NCI-H345 (cell line): Measurements from ENCODE around the gene PNKD.

Source experiments
- DNase-seq: peaks from one replicate; lab custom pipeline; 2025; lab: John Stamatoyannopoulos, UW

PNKD gene

GRCh38 chr2:218371983-218372350, 101.6 kb downstream of the PNKD start:
- DNase-seq: no peak

GRCh38 chr2:218374795-218375194, 104.5 kb downstream of the PNKD start:
- no peak for DNase-seq

DNA sequence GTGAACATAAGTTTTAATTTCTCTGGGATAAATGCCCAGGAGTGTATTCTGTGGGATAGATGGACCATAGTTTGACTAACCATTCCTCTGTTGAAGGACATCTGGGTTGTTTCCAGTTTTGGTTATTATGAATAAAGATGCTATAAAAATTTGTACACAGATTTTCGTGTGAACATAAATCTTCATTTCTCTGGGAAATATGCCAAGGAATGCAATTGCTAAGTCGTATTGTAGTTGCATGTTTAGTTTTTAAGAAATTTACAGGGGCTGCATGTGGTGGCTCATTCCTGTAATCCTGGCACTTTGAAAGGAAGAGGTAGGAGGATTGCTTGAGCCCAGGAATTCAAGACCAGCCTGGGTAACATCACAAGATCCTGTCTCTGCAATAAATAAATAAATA, 104.9 kb downstream of the PNKD start:
- DNase-seq: no peak

- DNase-seq: no peak
Measured at GRCh38 chr2:218378053-218378452, 107.7 kb downstream of the PNKD start.

DNA sequence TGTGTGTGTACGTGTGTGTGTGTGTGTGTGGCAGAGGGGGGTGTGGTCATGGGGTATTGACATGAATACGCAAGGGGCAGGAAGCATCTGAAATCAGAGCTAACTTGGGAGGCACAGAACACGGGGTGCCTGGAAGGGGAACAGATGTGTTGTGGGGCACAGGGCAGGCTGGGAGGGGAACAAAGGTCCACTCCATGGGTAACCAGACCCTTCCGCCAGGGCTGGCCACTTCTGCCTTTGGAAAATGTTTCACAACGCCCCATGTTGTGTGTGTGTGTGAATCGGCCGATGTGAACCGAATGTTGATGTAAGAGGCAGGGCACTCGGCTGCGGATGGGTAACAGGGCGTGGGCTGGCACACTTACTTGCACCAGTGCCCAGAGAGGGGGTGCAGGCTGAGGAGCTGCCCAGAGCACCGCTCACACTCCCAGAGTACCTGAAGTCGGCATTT, 111.6 kb downstream of the PNKD start, which contains the start of gene SLC11A1:
SLC11A1 (plus strand) TSS at position 358 of the 451 bp plus-strand sequence. CDS start 96 bp downstream, outside the sequence.
- no peak for DNase-seq

- no peak for DNase-seq
Measured at GRCh38 chr2:218382785-218383184, 112.5 kb downstream of the PNKD start.

GRCh38 chr2:218383892-218384519, 113.7 kb downstream of the PNKD start:
- DNase-seq: no peak

DNA sequence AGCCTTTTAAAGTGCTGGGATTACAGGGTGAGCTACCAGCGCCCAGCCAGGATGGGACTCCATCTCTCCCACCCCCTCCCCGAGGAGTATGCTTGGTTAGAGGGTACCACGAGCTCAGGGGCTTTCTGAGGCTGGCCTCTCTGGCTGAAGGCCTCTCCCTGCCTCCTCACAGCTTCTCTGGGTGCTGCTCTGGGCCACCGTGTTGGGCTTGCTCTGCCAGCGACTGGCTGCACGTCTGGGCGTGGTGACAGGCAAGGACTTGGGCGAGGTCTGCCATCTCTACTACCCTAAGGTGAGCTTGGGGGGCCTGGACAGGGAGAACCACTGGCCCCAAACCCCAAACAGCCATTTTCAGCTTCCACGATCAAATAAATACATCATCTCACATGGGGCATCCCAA, 114.7 kb downstream of the PNKD start:
- no peak for DNase-seq

DNA sequence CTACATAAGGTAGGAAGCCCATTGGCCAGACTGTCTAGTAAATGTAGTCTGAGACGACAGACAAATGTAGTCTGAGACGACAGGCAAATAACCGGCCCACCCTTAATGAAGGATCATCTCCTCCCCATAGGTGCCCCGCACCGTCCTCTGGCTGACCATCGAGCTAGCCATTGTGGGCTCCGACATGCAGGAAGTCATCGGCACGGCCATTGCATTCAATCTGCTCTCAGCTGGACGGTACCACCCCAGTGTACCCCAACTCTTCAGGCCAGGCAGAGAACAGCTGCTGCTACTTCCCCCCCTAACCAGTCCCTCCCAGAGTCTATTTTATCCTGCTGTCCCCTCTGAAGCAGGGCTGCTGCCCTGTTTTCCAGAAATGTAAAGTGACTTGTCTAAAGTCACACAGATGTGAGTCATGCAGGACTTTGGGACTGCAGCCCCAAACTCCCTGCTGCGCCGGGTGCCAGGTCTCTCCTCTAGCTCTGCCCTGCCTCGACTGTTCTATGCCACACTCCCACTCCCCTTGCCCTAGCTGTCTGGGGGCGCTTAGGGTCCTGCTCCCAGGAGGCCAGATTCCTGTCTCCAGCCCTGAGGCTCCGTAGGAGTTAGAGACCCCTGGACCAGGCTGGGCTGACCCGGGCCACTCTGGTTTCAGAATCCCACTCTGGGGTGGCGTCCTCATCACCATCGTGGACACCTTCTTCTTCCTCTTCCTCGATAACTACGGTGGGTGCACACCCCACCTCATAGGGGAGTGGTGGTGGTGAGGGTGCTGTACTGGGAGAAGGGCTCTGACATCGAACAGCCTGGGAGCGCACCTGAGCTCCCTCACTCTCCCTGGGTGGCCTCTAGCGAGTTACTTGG, 116.4 kb downstream of the PNKD start:
- no peak for DNase-seq

- DNase-seq: peak; percentile 81
Measured at GRCh38 chr2:218387369-218388194, 117.3 kb downstream of the PNKD start.

DNA sequence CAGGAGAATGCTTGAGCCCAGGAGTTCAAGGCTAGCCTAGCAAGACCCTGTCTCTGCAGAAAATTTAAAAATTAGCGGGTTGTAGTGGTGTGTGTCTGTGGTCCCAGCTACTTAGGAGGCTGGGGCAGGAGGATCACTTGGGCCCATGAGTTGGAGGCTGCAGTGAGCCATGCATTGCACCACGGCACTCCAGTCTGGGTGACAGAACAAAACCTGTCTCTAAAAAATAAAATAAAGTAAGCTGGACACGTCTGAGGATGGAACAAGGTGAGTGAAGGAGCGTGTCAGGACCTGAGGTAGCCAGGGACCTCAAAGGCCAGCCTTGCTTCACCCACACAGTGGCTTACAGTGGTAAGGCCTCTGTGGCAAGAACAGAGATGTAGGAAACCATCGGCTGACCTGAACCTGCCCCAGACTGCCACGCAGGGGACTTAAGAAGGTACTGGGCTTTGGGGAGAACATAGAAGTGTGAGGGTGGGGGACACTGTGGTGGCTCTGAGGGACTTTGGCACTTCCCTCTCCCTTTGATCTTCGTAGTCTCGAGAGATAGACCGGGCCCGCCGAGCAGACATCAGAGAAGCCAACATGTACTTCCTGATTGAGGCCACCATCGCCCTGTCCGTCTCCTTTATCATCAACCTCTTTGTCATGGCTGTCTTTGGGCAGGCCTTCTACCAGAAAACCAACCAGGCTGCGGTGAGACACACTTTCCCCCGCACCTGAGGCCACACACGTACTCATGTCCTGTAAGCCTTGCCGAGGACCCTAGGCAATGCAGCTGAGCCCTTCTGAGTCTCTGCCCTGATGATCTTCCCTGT, 119.2 kb downstream of the PNKD start:
- DNase-seq: no peak

DNA sequence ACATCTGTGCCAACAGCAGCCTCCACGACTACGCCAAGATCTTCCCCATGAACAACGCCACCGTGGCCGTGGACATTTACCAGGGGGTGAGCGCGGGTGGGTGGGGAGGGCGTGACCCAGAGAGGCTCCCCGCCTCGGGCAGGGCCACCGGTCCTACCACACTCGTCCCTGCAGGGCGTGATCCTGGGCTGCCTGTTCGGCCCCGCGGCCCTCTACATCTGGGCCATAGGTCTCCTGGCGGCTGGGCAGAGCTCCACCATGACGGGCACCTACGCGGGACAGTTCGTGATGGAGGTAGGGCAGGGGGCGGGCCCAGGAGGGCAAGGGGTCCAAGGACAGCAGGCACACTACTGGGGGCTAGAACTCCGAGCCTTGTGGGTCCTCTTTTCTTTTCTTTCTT, 120.9 kb downstream of the PNKD start:
- DNase-seq: no peak

DNA sequence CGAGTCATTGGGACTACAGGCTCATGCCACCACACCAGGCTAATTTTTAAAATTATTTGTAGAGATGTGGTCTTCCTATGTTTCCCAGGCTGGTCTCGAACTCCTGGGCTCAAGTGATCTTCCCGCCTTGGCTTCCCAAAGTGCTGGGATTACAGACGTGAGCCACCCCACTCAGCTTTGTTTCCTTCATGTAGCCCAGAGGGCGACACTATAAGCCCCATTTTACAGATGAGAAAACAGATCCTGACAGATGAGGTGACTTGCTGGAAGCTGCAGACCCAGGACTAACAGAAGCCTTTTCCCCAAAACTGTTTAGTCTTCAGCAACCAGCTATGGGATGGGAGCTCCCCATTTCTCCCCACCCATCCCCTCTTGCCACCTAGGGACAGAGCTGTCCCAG, 122.1 kb downstream of the PNKD start:
- DNase-seq: no peak

GRCh38 chr2:218392891-218393462, 122.7 kb downstream of the PNKD start:
- DNase-seq: no peak

- no peak for DNase-seq
Measured at GRCh38 chr2:218393750-218394290, 123.5 kb downstream of the PNKD start.

GRCh38 chr2:218394298-218395089, 124.2 kb downstream of the PNKD start:
- no peak for DNase-seq

- DNase-seq: no peak
Measured at GRCh38 chr2:218395090-218395444, 124.7 kb downstream of the PNKD start.

DNA sequence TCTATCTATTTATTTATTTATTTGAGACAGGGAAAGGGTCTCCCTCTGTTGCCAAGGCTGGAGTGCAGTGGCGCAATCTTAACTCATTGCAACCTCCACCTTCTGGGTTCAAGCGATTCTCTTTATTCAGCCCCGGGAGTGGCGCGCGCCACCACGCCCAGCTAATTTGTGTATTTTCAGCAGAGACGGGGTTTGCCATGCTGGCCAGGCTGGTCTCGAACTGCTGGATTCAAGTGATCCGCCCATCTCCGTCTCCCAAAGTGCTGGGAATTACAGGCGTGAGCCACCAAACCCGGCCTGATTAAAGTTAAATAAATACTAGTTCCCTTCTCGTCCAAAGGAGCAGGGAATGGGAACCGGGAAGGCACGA, 125.1 kb downstream of the PNKD start:
- no peak for DNase-seq

DNA sequence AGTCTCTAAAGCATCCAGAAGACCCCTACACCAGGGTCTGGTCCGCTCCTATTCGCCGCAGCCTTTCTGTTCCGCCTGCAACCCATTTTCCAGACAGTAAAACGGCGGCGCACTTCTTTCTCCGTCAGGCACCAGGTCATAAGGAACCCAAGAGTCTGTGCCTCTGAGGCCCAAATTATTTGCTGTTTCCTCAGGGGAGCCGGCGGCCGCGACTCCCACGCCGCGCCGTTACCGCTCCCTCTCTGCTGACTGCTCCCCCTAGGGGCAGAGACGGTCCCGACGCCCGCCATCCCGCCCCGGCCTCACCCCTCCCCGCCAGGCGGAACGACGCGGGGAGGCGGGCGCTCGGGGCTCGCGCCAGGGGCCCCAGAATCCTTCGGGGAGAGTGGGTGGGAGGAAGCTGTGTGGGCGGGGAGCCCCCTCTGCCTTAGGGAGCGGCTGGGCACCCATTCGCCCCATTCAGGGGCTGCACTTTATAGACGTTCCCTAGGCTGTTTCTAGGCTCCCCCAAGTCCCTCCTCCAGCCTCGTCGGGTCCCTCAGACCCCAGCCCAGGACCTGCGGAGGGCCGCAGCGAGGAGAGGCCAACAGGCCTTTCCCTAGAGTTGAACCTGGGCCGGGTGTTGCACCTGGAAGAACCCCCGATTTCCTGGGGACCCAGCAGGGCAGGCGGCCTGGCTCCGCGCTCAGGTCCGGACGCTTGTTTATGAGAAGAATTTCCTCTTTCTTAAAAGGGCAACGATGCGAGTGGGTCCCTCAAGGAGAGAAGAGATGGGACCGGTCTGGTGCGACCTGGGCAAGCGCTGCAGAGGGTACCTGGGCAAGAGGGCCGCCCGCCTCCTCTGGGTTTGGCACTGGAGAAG, 125.7 kb downstream of the PNKD start:
- DNase-seq: peak; percentile 92
